Measurements from ENCODE around the gene VMP1. TPM values are rescaled to one million over a fixed set of nuclear protein-coding genes. Genes with fewer than 3 reads are reported as not detected.

Gene VMP1
- total RNA-seq, 1 experiment from 2014 or later = 83.1 TPM

DNA sequence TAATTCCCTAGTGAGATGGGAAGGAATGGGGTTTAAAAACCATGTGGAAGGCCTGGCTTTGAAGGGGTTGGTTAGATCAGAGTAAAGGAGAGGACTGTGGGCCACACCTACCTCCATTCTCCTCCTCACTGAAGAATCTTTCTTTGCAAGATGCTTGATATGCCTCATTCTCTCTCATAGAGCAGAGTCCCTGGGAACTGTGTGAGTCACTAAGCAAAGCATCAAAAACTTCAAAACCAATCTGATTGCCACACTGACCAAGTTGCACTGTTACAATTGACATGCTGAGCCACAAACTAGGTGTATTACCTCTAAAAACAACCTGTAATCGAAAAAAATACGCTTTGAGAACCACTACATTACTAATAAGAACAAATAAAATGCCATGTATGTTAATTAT, 183.3 kb downstream of the VMP1 start:
- H3T11ph ChIP-seq (ENCODE audit: low read length) = no peak overlapping the region
- no peak overlapping the region for H2BK15ac ChIP-seq (ENCODE audit: low read depth, low read length)

More for the DNA sequence above, 183.3 kb downstream of the VMP1 start:
- no peak overlapping the region for H4K5ac ChIP-seq (ENCODE audit: insufficient read length, low read depth, low read length)
- no CpG with 5 or more reads among the region's 2 CpGs for WGBS (ENCODE audit: extremely low coverage, insufficient read length, low lambda C conversion rate)
- H3K9me3 Mint-ChIP-seq = no peaks in the 10 kb centered on the region
- H4K8ac ChIP-seq (replicated peaks; ENCODE audit: insufficient read length, low read depth, low read length) = no peak overlapping the region
- no peak overlapping the region for H3K14ac ChIP-seq (ENCODE audit: insufficient read depth, low read length)
- H2AFZ ChIP-seq (ENCODE audit: low read length) = no peak overlapping the region
- no peaks in the 10 kb centered on the region for H4K20me1 ChIP-seq (ENCODE audit: control insufficient read depth, insufficient read depth, insufficient read length)
- no peak overlapping the region for H2BK20ac ChIP-seq (ENCODE audit: low read depth, low read length, poor library complexity, severe bottlenecking)
- no peak overlapping the region for H3K23ac ChIP-seq (ENCODE audit: insufficient read length, low read depth, low read length)
- H3K27ac ChIP-seq (ENCODE audit: insufficient read length, low read depth, low read length) = no peak overlapping the region
- H3K9me3 ChIP-seq (ENCODE audit: control insufficient read depth, low read depth, low read length) = no peaks in the 10 kb centered on the region
- H2AK5ac ChIP-seq (ENCODE audit: insufficient read length, low read length) = no peak overlapping the region
- no peak overlapping the region for H3K9ac ChIP-seq (ENCODE audit: extremely low read depth, insufficient read length, low read length)
- no peaks in the 10 kb centered on the region for H3K23me2 ChIP-seq (ENCODE audit: insufficient read length, low read depth, low read length, poor library complexity, severe bottlenecking)
- H3K27ac Mint-ChIP-seq = peak overlapping the region in 2 of 3 experiments; percentile 14 to 37; a peak in 2 of 7 replicates
- peaks cover 5% of the 10 kb centered on the region; the same call in 1 of the 2 replicates for H3K79me2 ChIP-seq (ENCODE audit: insufficient read depth, low read length)
- no peaks in the 10 kb centered on the region; the same call in 1 of the 2 replicates for H3K27me3 Mint-ChIP-seq (ENCODE audit: low read depth)
- no peaks in the 10 kb centered on the region for H3K79me1 ChIP-seq (ENCODE audit: insufficient read depth, low read depth, low read length, poor library complexity, severe bottlenecking)
- H3K4me1 Mint-ChIP-seq = peaks cover 8 to 13% of the 10 kb centered on the region in 2 experiments
- H3K4me1 ChIP-seq (ENCODE audit: insufficient read depth, low read length) = no peaks in the 10 kb centered on the region
- DNase-seq = no peak
- H3K4ac ChIP-seq (ENCODE audit: low read depth, low read length) = no peak overlapping the region
- H2BK12ac ChIP-seq (ENCODE audit: insufficient read length, low read depth, low read length) = no peak overlapping the region
- no peak overlapping the region for H4K91ac ChIP-seq (ENCODE audit: insufficient read length, low read depth, low read length)
- H3K4me3 Mint-ChIP-seq = no peak overlapping the region
- no peak for TF ChIP-seq CTCF (conservative IDR thresholded peaks at IDR 0.05)
- no peaks in the 10 kb centered on the region; the same call in 1 of the 2 replicates for H3K27me3 ChIP-seq (ENCODE audit: insufficient read depth, low read length)
- no peak overlapping the region for H2BK120ac ChIP-seq (ENCODE audit: low read depth, low read length, poor library complexity, severe bottlenecking)
- H3K18ac ChIP-seq (ENCODE audit: insufficient read length, low read depth, low read length) = no peak overlapping the region
- H2BK5ac ChIP-seq (ENCODE audit: insufficient read length, low read length) = no peak overlapping the region
- H3K56ac ChIP-seq (ENCODE audit: insufficient read length, low read depth, low read length) = no peak overlapping the region
- H3K36me3 Mint-ChIP-seq (ENCODE audit: insufficient read depth in 1 of 3, low read depth in 3 of 3) = peaks cover 13 to 38% (median 35%) of the 10 kb centered on the region in 3 experiments; a peak in 6 of 7 replicates
- no peak overlapping the region for H3K4me2 ChIP-seq (ENCODE audit: insufficient read depth, insufficient read length, low read length)

Small RNA genes within 50 kb of the gene (microRNA-seq; reads per million reads assigned to microRNA genes)
- 2,805 reads per million, percentile 98 among the genes with 10 or more reads in this experiment for gene MIR21 (ENCODE audit: borderline microRNAs expressed)

Other genes with a start within 250 kb of the VMP1 start
- 27.6 and 28.8 TPM in 2 replicates for gene DHX40, start 142.0 kb upstream of the VMP1 start, total RNA-seq (2021)
- 241 and 254 TPM in 2 replicates for gene CLTC, start 87.8 kb upstream of the VMP1 start, total RNA-seq (2021)
- gene PTRH2, start 224 bp upstream of the VMP1 start, total RNA-seq (2021) = 40.4 and 40.8 TPM in 2 replicates
- 26.4 and 27.1 TPM in 2 replicates for gene TUBD1, start 185.3 kb downstream of the VMP1 start, total RNA-seq (2021)
- 28.7 and 36.1 TPM in 2 replicates for gene RPS6KB1, start 185.5 kb downstream of the VMP1 start, total RNA-seq (2021)

Data from H9 (cell line).